Measurements from ENCODE around the gene TBATA.

TBATA gene

GRCh38 chr10:70785190-70785589, at the start of gene TBATA:
Gene TBATA (minus strand): TSS chr10:70785377. CDS start chr10:70783379, 1,998 bp downstream.
- peak; percentile 53 for DNase-seq

GRCh38 chr10:70834441-70835151, 49.4 kb upstream of the TBATA start:
- DNase-seq = no peak

GRCh38 chr10:70834021-70834420, 48.8 kb upstream of the TBATA start:
- DNase-seq = no peak

DNA sequence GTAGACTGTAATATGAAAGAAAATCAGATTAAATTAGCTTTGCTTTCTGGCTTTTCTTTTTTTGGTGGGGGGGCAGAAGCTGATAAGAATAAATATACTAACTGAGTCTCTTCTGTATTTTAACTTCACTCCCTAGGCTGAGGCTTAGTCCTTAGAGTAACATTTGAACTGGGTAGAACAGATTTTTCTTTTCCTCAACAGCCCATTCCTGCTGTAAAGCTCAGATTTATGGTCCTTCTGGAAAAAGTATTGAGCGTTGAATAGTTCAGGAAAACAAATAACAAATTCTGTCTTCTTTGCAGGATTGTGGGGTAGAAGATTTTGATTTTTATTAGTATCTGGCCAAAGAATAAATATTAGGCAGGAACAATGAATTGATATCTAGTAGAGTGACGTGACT, 48.4 kb upstream of the TBATA start:
- DNase-seq = no peak

- DNase-seq = no peak
Observed at GRCh38 chr10:70832852-70833528, 47.8 kb upstream of the TBATA start.

GRCh38 chr10:70832221-70832620, 47.0 kb upstream of the TBATA start:
- DNase-seq = no peak

- no peak for DNase-seq
Observed at GRCh38 chr10:70830164-70830563, 45.0 kb upstream of the TBATA start.

- no peak for DNase-seq
Observed at GRCh38 chr10:70829543-70829942, 44.4 kb upstream of the TBATA start.

DNA sequence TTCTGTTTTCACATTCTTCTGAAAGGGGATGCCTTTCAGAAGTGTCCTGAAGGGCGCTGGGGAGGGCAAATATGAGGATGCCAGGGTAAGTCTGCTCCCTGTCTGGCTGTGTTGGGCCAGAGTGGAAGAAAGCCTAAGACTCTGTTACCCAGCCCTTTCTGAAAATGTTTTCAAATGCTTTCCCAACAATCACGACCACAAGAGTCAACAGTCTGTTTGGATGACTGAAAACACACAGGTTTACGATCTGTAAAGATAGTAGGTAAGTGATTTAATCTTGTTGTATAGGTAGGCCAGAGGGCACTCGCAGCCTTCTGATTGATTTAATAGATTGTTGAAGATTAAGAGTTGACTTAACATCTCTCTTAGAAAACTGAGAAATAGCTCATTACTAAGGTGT, 43.7 kb upstream of the TBATA start:
- no peak for DNase-seq

DNA sequence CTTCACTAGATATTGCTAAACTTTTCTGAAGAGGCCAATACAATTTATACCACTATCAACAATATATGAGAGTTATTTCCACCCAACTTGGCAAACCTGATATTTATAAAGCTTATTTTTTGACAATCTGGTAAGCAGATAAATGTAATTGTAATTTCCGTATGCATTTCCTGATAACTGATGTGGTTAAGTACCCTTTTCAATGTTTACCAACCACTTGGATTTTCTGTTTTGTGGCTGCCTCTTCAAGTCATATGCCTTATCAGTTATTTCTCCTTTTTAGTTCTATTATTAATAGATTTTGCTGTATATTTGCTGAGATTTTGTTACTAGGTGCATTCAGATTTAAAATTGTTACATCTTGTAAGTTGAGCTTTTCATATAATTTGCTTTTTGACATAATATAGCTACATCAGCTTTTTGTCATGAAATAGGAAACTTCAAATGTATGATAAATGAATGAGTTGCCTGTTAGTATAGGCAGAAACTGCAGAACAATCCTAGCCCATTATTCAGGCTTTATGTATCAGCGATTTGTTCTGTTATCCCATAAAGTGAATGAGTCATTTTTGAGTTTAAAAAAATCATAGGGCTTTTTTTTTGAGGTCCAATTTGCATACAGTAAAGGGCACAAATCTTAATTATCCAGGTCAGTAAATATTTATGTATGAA, 42.0 kb upstream of the TBATA start:
- no peak for DNase-seq

DNA sequence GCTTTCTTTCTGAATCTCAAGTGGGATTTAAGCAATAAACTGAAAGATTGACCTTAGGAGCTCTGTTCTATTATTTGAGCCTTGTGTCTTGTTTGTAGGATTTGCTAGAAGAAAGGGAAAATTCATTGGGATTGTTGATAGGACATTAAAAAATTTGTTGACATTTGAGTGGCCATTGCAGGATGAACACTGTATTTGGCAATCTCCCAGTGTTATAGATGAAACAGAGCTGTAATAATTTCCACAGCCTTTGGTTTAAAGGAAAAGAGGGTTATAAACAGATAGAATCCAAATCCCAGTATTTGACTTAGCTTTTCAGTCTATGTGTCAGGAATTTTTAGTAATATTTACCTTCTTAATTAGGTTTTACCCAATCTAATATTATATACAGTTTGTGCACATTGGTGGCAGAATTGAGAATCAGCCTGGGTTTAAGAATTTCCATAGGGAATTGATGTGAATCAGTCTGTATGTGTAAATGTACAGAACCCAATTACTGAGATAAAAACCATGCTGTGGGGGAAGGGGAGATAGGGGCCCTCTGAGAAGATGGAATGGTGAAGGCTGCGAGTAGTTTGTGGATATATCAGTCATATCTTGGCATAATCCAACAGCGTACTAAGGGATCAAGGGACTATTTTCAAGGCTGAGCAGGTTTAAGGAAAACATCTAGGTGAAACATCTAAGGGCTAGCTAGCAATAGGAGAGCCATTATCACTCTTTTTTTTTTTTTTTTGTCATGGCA, 37.1 kb upstream of the TBATA start:
- no peak for DNase-seq

GRCh38 chr10:70820976-70821750, 36.0 kb upstream of the TBATA start:
- no peak for DNase-seq

- peak; percentile 39 for DNase-seq
Observed at GRCh38 chr10:70816220-70816894, 31.2 kb upstream of the TBATA start.

GRCh38 chr10:70815504-70816219, 30.5 kb upstream of the TBATA start, which contains the start of gene SGPL1:
Gene SGPL1 (plus strand): TSS chr10:70815948. CDS start chr10:70816854, 906 bp downstream.
- peak; percentile 86 for DNase-seq

- DNase-seq = no peak
Observed at GRCh38 chr10:70814126-70814525, 28.9 kb upstream of the TBATA start.

DNA sequence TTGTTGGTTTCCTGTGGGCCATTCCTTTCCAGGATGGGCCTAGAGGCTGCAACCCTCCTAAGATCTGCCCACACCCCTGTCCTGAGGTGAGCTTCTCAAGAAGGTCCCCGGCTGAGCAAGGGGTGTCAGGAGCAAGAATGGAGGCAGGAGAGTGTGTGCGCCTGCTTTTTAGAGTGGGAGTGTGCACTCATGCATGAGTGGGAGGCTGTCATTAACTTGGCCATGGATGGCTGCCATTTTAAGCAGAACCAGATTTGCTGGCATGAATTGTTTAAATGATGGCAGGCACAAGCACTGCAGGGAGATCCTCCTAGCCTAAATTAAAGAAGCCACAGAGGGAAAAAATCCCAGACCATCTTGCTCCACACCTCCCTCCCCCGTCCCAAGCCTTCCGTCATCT, 27.6 kb upstream of the TBATA start:
- DNase-seq = no peak

GRCh38 chr10:70811881-70812280, 26.7 kb upstream of the TBATA start:
- no peak for DNase-seq

DNA sequence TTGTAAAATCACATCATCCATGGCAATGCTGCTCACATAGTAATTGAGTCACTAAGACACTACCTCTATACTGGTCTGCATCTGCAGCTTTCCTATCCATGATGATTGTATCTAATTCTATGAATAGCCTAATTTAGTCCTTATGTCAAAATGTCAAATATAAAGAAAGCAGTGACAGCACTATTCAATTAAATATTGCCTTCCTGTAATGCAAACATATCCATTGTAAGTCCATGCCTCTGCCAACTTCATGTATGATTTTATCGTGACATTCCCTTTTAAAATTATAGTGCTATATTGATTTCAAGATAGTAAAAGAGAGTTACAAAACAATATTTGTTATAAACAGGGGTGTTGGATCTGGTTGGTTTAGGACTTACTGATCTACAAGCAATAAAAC, 25.8 kb upstream of the TBATA start:
- no peak for DNase-seq

GRCh38 chr10:70809726-70810125, 24.5 kb upstream of the TBATA start:
- DNase-seq = no peak

- no peak for DNase-seq
Observed at GRCh38 chr10:70809011-70809611, 23.9 kb upstream of the TBATA start.

DNA sequence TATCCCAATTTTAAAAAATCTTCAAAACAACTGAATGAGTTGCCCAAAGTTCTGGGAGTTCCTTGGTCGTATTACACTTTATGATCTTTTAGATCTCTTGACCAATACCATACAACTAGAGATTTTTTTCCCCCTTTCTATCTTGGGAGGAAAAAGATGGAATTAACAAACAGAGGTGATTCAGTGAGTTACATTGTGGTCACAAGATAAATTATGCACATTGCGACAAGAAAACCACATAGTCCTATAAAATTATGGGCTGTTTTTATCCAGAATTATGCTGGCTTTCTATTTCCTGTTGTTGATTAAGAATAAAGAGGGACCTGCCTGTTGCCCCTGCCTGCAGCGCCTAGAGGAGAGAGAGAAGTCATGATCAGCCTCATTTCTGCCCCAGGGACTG, 22.4 kb upstream of the TBATA start:
- DNase-seq = no peak
